Duodenal mucosa (tissue), 2 donors: Measurements from ENCODE around the gene ARFGEF3.

Experiments used
- H3K27ac ChIP-seq: one replicate; pipeline ENCODE4 v1.7.0; 2013; ENCODE audit warnings: low read depth, low read length
- H3K27me3 ChIP-seq, 2 donors: one replicate each; pipeline ENCODE4 v1.7.0; 2013; ENCODE audit warnings: low read length in 2 of 2, control low read depth in 1 of 2; ENCODE audit not compliant: insufficient read depth in 2 of 2, control insufficient read depth in 1 of 2
- H3K36me3 ChIP-seq, 2 donors: one replicate each; pipeline ENCODE4 v1.7.0; 2013; ENCODE audit warnings: low read length in 2 of 2, control low read depth in 1 of 2; ENCODE audit not compliant: insufficient read depth in 2 of 2, control insufficient read depth in 1 of 2
- H3K4me1 ChIP-seq, 2 donors: one replicate each; pipeline ENCODE4 v1.7.0; 2013; ENCODE audit warnings: low read length in 2 of 2, control low read depth in 1 of 2; ENCODE audit not compliant: insufficient read depth in 2 of 2, control insufficient read depth in 1 of 2
- H3K4me3 ChIP-seq, 2 donors: one replicate each; pipeline ENCODE4 v1.7.0; 2013; ENCODE audit warnings: low read length in 2 of 2, low read depth in 1 of 2
- H3K9ac ChIP-seq, 2 donors: one replicate each; pipeline ENCODE4 v1.7.0; 2013; ENCODE audit warnings: low read length in 2 of 2, low read depth in 1 of 2
- H3K9me3 ChIP-seq, 2 donors: one replicate each; pipeline ENCODE4 v1.7.0; 2013; ENCODE audit warnings: low read length in 2 of 2, control low read depth in 1 of 2; ENCODE audit not compliant: control insufficient read depth in 1 of 2

Gene ARFGEF3

GRCh38 chr6:138318741-138319375 lies 157.1 kb downstream of the ARFGEF3 start:
- peaks cover 0 to 2% of the 10 kb centered on the region in 2 donors for H3K36me3 ChIP-seq
- no peaks in the 10 kb centered on the region for H3K4me1 ChIP-seq
- no peak overlapping the region for H3K9ac ChIP-seq
- no peak overlapping the region for H3K27ac ChIP-seq
- H3K9me3 ChIP-seq, result no peaks in the 10 kb centered on the region
- H3K4me3 ChIP-seq, result no peak overlapping the region
- no peaks in the 10 kb centered on the region for H3K27me3 ChIP-seq

GRCh38 chr6:138321934-138322333 lies 160.2 kb downstream of the ARFGEF3 start:
- H3K27ac ChIP-seq, result no peak overlapping the region
- no peaks in the 10 kb centered on the region for H3K9me3 ChIP-seq
- H3K4me3 ChIP-seq, result no peak overlapping the region
- no peaks in the 10 kb centered on the region for H3K4me1 ChIP-seq
- peaks cover 2 to 6% of the 10 kb centered on the region in 2 donors for H3K36me3 ChIP-seq
- H3K27me3 ChIP-seq, result no peaks in the 10 kb centered on the region
- no peak overlapping the region for H3K9ac ChIP-seq

- Histone ChIP-seq H3K27me3 (no peaks in the 10 kb centered on the region), H3K4me1 (no peaks in the 10 kb centered on the region), H3K4me3 (no peak overlapping the region), H3K27ac (no peak overlapping the region), H3K36me3 (peaks cover 2 to 6% of the 10 kb centered on the region in 2 donors), H3K9ac (no peak overlapping the region), H3K9me3 (no peaks in the 10 kb centered on the region)
Observed at GRCh38 chr6:138323821-138324220, 162.1 kb downstream of the ARFGEF3 start.

DNA sequence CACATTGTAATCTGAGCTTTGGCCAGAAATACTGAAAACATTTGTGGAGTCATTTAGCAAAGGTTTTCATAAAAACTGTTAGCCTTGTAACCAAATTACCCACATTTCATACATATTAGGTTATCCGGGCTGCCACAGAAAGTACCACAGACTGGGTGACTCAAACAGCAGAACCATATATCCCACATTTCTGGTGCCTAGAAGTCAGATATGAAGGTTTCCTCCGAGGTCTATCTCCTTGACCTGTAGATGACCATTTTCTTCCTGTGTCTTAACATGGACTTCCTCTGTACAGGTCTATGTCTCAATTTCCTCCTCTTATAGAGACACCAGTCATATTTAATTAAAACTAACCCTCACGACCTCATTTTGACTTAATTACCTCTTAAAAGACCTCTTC lies 166.5 kb downstream of the ARFGEF3 start:
- H3K36me3 ChIP-seq, result peaks cover 2 to 6% of the 10 kb centered on the region in 2 donors
- H3K27ac ChIP-seq, result no peak overlapping the region
- no peak overlapping the region for H3K4me3 ChIP-seq
- H3K27me3 ChIP-seq, result no peaks in the 10 kb centered on the region
- H3K4me1 ChIP-seq, result peaks cover 7 to 10% of the 10 kb centered on the region in 2 donors
- no peak overlapping the region for H3K9ac ChIP-seq
- no peaks in the 10 kb centered on the region for H3K9me3 ChIP-seq

GRCh38 chr6:138330763-138331162 lies 169.0 kb downstream of the ARFGEF3 start:
- H3K4me1 ChIP-seq, result peaks cover 7 to 10% of the 10 kb centered on the region in 2 donors
- peaks cover 0 to 9% of the 10 kb centered on the region in 2 donors for H3K36me3 ChIP-seq
- no peaks in the 10 kb centered on the region for H3K27me3 ChIP-seq
- H3K9me3 ChIP-seq, result no peaks in the 10 kb centered on the region
- H3K27ac ChIP-seq, result no peak overlapping the region
- H3K4me3 ChIP-seq, result no peak overlapping the region
- H3K9ac ChIP-seq, result no peak overlapping the region

DNA sequence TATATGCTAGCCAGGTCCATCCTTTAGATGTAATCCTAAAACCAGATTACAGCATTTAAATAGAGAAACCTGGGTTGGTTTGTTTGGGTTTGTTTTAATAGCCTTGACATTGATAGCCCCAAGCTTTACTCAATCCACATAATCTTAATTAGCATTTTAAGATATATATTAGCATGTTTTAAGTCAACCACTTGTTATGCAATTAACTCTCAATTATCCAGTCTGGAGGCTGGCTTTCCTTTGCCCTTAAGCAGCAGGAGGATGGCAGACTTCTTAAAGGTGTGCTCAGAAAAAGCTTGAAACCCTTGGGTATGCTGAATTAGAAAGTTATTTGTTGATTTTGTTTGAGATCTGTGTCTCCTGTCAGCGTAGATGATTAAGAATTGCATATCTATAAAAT lies 169.7 kb downstream of the ARFGEF3 start:
- no peak overlapping the region for H3K9ac ChIP-seq
- H3K27ac ChIP-seq, result no peak overlapping the region

DNA sequence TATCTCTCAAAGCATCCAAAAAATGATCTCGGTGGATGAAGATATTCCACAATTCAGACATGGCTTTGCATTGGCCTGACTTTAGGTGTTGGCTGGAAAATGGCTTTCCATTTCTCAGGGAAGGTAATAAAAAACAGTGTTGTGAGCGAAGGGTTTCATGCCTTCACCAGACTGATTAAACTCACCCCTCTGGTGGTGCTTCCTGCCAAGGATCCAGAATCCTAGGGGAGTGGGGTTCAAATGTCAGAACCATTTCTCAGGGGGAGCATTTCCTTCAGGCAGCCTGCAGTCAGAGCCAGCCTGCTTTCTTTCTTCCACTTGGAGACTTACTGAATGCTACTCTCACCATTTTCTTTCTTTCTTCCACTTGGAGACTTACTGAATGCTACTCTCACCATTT lies 170.2 kb downstream of the ARFGEF3 start:
- Histone ChIP-seq H3K36me3 (peaks cover 0 to 14% of the 10 kb centered on the region in 2 donors), H3K27me3 (no peaks in the 10 kb centered on the region), H3K27ac (no peak overlapping the region), H3K4me3 (no peak overlapping the region), H3K9ac (no peak overlapping the region), H3K9me3 (no peaks in the 10 kb centered on the region), H3K4me1 (peaks cover 7 to 10% of the 10 kb centered on the region in 2 donors)

More for the DNA sequence above, 169.7 kb downstream of the ARFGEF3 start:
- peaks cover 0 to 13% of the 10 kb centered on the region in 2 donors for H3K36me3 ChIP-seq
- H3K4me1 ChIP-seq, result peaks cover 7 to 10% of the 10 kb centered on the region in 2 donors
- H3K4me3 ChIP-seq, result no peak overlapping the region
- H3K27me3 ChIP-seq, result no peaks in the 10 kb centered on the region
- H3K9me3 ChIP-seq, result no peaks in the 10 kb centered on the region

DNA sequence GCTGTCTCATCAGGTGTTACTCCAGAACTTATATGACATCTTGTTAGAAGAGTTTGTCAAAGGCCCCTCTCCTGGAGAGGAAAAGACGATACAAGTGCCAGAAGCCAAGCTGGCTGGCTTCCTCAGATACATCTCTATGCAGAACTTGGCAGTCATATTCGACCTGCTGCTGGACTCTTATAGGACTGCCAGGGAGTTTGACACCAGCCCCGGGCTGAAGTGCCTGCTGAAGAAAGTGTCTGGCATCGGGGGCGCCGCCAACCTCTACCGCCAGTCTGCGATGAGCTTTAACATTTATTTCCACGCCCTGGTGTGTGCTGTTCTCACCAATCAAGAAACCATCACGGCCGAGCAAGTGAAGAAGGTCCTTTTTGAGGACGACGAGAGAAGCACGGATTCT lies 172.3 kb downstream of the ARFGEF3 start:
- Histone ChIP-seq H3K27ac (no peak overlapping the region), H3K36me3 (peaks cover 0 to 14% of the 10 kb centered on the region in 2 donors), H3K9me3 (no peaks in the 10 kb centered on the region), H3K27me3 (no peaks in the 10 kb centered on the region), H3K9ac (no peak overlapping the region), H3K4me3 (no peak overlapping the region), H3K4me1 (peaks cover 7 to 10% of the 10 kb centered on the region in 2 donors)

DNA sequence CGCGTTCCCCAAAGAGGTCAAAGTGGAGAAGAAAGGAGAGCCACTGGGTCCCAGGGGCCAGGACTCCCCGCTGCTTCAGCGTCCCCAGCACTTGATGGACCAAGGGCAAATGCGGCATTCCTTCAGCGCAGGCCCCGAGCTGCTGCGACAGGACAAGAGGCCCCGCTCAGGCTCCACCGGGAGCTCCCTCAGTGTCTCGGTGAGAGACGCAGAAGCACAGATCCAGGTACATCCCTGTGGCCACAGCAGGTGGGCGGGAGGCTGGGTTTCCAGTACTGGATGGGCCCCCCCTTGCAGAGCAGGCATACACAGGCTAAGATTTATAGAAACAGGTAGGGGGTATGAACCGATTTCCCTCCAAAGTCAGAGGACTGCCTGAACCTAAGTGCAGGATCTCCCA lies 173.2 kb downstream of the ARFGEF3 start:
- peaks cover 7 to 10% of the 10 kb centered on the region in 2 donors for H3K4me1 ChIP-seq
- no peak overlapping the region for H3K27ac ChIP-seq
- H3K9ac ChIP-seq, result no peak overlapping the region
- no peaks in the 10 kb centered on the region for H3K9me3 ChIP-seq
- no peak overlapping the region for H3K4me3 ChIP-seq
- H3K27me3 ChIP-seq, result no peaks in the 10 kb centered on the region
- H3K36me3 ChIP-seq, result peaks cover 0 to 14% of the 10 kb centered on the region in 2 donors

GRCh38 chr6:138336221-138336620 lies 174.5 kb downstream of the ARFGEF3 start:
- Histone ChIP-seq H3K36me3 (peaks cover 0 to 14% of the 10 kb centered on the region in 2 donors), H3K9me3 (no peaks in the 10 kb centered on the region), H3K4me3 (no peak overlapping the region), H3K27ac (no peak overlapping the region), H3K27me3 (no peaks in the 10 kb centered on the region), H3K4me1 (peaks cover 7 to 10% of the 10 kb centered on the region in 2 donors), H3K9ac (no peak overlapping the region)
